ENCODE data around the gene MYH3. TPM values are rescaled to one million over a fixed set of nuclear protein-coding genes. Genes with fewer than 3 reads are reported as not detected.

Gene MYH3
- total RNA-seq, 1 experiment from 2014 or later, result 2.9 TPM

DNA sequence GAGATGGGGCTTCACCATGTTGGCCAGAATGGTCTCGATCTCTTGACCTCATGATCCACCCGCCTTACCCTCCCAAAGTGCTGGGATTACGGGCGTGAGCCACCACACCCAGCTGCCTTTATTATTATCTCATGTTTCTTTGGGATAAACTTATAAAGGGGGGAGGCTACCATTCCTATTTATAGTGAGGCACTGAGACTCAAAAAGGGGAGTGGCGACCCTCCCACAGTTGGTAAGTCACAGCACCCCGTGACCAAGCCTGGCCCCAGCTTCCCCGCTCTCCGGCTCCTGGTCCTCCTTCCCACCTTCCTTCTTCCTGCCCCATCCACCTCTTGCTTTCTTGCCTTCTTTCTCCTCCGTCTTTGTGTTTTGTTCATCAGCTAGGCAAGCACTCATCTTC, 5.2 kb downstream of the MYH3 start:
- H2AFZ ChIP-seq (ENCODE audit: low read length), result no peak overlapping the region
- H3K9me3 ChIP-seq (ENCODE audit: control insufficient read depth, low read depth, low read length), result no peaks in the 10 kb centered on the region
- no peak for DNase-seq
- no peak overlapping the region for H3K4ac ChIP-seq (ENCODE audit: low read depth, low read length)
- no peaks in the 10 kb centered on the region for H3K4me1 ChIP-seq (ENCODE audit: insufficient read depth, low read length)
- no CpG with 5 or more reads among the region's 9 CpGs for WGBS (ENCODE audit: extremely low coverage, insufficient read length, low lambda C conversion rate)
- H3K27ac ChIP-seq (ENCODE audit: insufficient read length, low read depth, low read length), result no peak overlapping the region
- H2BK120ac ChIP-seq (ENCODE audit: low read depth, low read length, poor library complexity, severe bottlenecking), result no peak overlapping the region
- H3K36me3 Mint-ChIP-seq (ENCODE audit: insufficient read depth in 1 of 3, low read depth in 3 of 3), result no peaks in the 10 kb centered on the region
- H3K4me2 ChIP-seq (ENCODE audit: insufficient read depth, insufficient read length, low read length), result no peak overlapping the region
- no peak overlapping the region for H2BK12ac ChIP-seq (ENCODE audit: insufficient read length, low read depth, low read length)
- H3K27ac Mint-ChIP-seq, result no peak overlapping the region
- no peaks in the 10 kb centered on the region for H3K27me3 ChIP-seq (ENCODE audit: insufficient read depth, low read length)
- no peaks in the 10 kb centered on the region; the same call in none of the 2 replicates for H3K27me3 Mint-ChIP-seq (ENCODE audit: low read depth)
- no peak overlapping the region for H2BK20ac ChIP-seq (ENCODE audit: low read depth, low read length, poor library complexity, severe bottlenecking)
- no peak overlapping the region for H3K9ac ChIP-seq (ENCODE audit: extremely low read depth, insufficient read length, low read length)
- no peaks in the 10 kb centered on the region for H3K9me3 Mint-ChIP-seq
- no peak overlapping the region for H3T11ph ChIP-seq (ENCODE audit: low read length)
- no peak overlapping the region for H2BK5ac ChIP-seq (ENCODE audit: insufficient read length, low read length)
- peaks cover 0 to 3% of the 10 kb centered on the region in 2 experiments; a peak in 2 of 4 replicates for H3K4me1 Mint-ChIP-seq
- H4K5ac ChIP-seq (ENCODE audit: insufficient read length, low read depth, low read length), result no peak overlapping the region
- H4K20me1 ChIP-seq (ENCODE audit: control insufficient read depth, insufficient read depth, insufficient read length), result no peaks in the 10 kb centered on the region
- no peaks in the 10 kb centered on the region for H3K79me1 ChIP-seq (ENCODE audit: insufficient read depth, low read depth, low read length, poor library complexity, severe bottlenecking)
- no peak overlapping the region for H2BK15ac ChIP-seq (ENCODE audit: low read depth, low read length)
- H3K23me2 ChIP-seq (ENCODE audit: insufficient read length, low read depth, low read length, poor library complexity, severe bottlenecking), result no peaks in the 10 kb centered on the region
- no peak overlapping the region for H4K8ac ChIP-seq (replicated peaks; ENCODE audit: insufficient read length, low read depth, low read length)
- H3K79me2 ChIP-seq (ENCODE audit: insufficient read depth, low read length), result no peaks in the 10 kb centered on the region
- H3K14ac ChIP-seq (ENCODE audit: insufficient read depth, low read length), result no peak overlapping the region
- no peak overlapping the region for H4K91ac ChIP-seq (ENCODE audit: insufficient read length, low read depth, low read length)
- no peak overlapping the region for H3K18ac ChIP-seq (ENCODE audit: insufficient read length, low read depth, low read length)
- no peak overlapping the region for H3K56ac ChIP-seq (ENCODE audit: insufficient read length, low read depth, low read length)
- H2AK5ac ChIP-seq (ENCODE audit: insufficient read length, low read length), result no peak overlapping the region
- H3K4me3 Mint-ChIP-seq, result no peak overlapping the region
- no peak overlapping the region for H3K23ac ChIP-seq (ENCODE audit: insufficient read length, low read depth, low read length)
- TF ChIP-seq, protein P1, sequence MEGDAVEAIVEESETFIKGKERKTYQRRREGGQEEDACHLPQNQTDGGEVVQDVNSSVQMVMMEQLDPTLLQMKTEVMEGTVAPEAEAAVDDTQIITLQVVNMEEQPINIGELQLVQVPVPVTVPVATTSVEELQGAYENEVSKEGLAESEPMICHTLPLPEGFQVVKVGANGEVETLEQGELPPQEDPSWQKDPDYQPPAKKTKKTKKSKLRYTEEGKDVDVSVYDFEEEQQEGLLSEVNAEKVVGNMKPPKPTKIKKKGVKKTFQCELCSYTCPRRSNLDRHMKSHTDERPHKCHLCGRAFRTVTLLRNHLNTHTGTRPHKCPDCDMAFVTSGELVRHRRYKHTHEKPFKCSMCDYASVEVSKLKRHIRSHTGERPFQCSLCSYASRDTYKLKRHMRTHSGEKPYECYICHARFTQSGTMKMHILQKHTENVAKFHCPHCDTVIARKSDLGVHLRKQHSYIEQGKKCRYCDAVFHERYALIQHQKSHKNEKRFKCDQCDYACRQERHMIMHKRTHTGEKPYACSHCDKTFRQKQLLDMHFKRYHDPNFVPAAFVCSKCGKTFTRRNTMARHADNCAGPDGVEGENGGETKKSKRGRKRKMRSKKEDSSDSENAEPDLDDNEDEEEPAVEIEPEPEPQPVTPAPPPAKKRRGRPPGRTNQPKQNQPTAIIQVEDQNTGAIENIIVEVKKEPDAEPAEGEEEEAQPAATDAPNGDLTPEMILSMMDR (conservative IDR thresholded peaks at IDR 0.05), result no peak

Data from H9 (cell line).